ENCODE results near the gene CPPED1.

GRCh38 chr16:12780467-12780866 lies 23.2 kb downstream of the CPPED1 start:
- TF ChIP-seq ZNF274 (IDR thresholded peaks at IDR 0.05; ENCODE audit: low read depth, low read length) (no peak), SUZ12 (IDR thresholded peaks at IDR 0.05; ENCODE audit: extremely low read depth, insufficient read depth, insufficient read length) (no peak), YY1 (IDR thresholded peaks at IDR 0.05; ENCODE audit: insufficient read depth, insufficient read length) (no peak)
